HEK293 (cell line): ENCODE data around the gene TSEN54.

Source experiments
- ATF2 ChIP-seq: fragments of 450-650 bp; formaldehyde crosslinking; IDR thresholded peaks from 2 replicates; pipeline ENCODE4 v1.5.1; 2016; ENCODE audit warnings: missing biosample characterization, missing genetic modification characterization, low read depth
- FEZF1 ChIP-seq: fragments of 450-650 bp; formaldehyde crosslinking; IDR thresholded peaks from 2 replicates; pipeline ENCODE4 v1.5.1; 2016; ENCODE audit warnings: missing biosample characterization, missing genetic modification characterization
- KLF10 ChIP-seq: fragments of 450-650 bp; IDR thresholded peaks from 2 replicates; pipeline ENCODE4 v1.5.1; 2018; ENCODE audit warnings: missing biosample characterization, mild to moderate bottlenecking, missing genetic modification characterization
- KLF9 ChIP-seq: fragments of 450-650 bp; formaldehyde crosslinking; IDR thresholded peaks from 2 replicates; pipeline ENCODE4 v1.5.1; 2016; ENCODE audit warnings: missing biosample characterization, missing genetic modification characterization, low read depth
- SALL2 ChIP-seq: fragments of 450-650 bp; formaldehyde crosslinking; IDR thresholded peaks from 2 replicates; pipeline ENCODE4 v1.5.0; 2017; ENCODE audit warnings: missing biosample characterization, mild to moderate bottlenecking, missing genetic modification characterization, borderline replicate concordance
- SETDB1 ChIP-seq: IDR thresholded peaks from one replicate; pipeline ENCODE4 v1.6.1; 2017; ENCODE audit warnings: mild to moderate bottlenecking, low read length, moderate library complexity, mixed read lengths; ENCODE audit not compliant: insufficient read length
- SP2 ChIP-seq: fragments of 450-650 bp; formaldehyde crosslinking; IDR thresholded peaks from 2 replicates; pipeline ENCODE4 v1.5.1; 2016; ENCODE audit warnings: missing biosample characterization, missing genetic modification characterization
- SP3 ChIP-seq: fragments of 450-650 bp; formaldehyde crosslinking; IDR thresholded peaks from 2 replicates; pipeline ENCODE4 v1.5.1; 2016; ENCODE audit warnings: missing biosample characterization, missing genetic modification characterization
- SP7 ChIP-seq: fragments of 450-650 bp; formaldehyde crosslinking; IDR thresholded peaks from 2 replicates; pipeline ENCODE4 v1.5.1; 2016; ENCODE audit warnings: missing biosample characterization, missing genetic modification characterization
- ZBTB10 ChIP-seq: fragments of 450-650 bp; formaldehyde crosslinking; IDR thresholded peaks from 2 replicates; pipeline ENCODE4 v1.5.1; 2016; ENCODE audit warnings: missing biosample characterization, missing genetic modification characterization
- ZBTB17 ChIP-seq: fragments of 450-650 bp; formaldehyde crosslinking; IDR thresholded peaks from 2 replicates; pipeline ENCODE4 v1.5.1; 2016; ENCODE audit warnings: missing biosample characterization, missing genetic modification characterization
- ZBTB48 ChIP-seq: fragments of 450-650 bp; formaldehyde crosslinking; IDR thresholded peaks from 2 replicates; pipeline ENCODE4 v1.5.1; 2016; ENCODE audit warnings: missing biosample characterization, missing genetic modification characterization
- ZBTB6 ChIP-seq: fragments of 450-650 bp; formaldehyde crosslinking; IDR thresholded peaks from 2 replicates; pipeline ENCODE4 v1.5.1; 2017; ENCODE audit warnings: missing biosample characterization, missing genetic modification characterization
- ZBTB8A ChIP-seq: fragments of 450-650 bp; formaldehyde crosslinking; IDR thresholded peaks from 2 replicates; pipeline ENCODE4 v1.5.1; 2016; ENCODE audit warnings: missing biosample characterization, missing genetic modification characterization
- ZEB2 ChIP-seq: fragments of 450-650 bp; formaldehyde crosslinking; IDR thresholded peaks from 2 replicates; pipeline ENCODE4 v1.5.1; 2016; ENCODE audit warnings: missing biosample characterization, missing genetic modification characterization
- ZFP37 ChIP-seq: fragments of 450-650 bp; formaldehyde crosslinking; IDR thresholded peaks from 2 replicates; pipeline ENCODE4 v1.5.1; 2016; ENCODE audit warnings: missing biosample characterization, missing genetic modification characterization
- ZNF19 ChIP-seq: fragments of 450-650 bp; formaldehyde crosslinking; IDR thresholded peaks from 2 replicates; pipeline ENCODE4; 2016; ENCODE audit warnings: missing biosample characterization, missing genetic modification characterization, low read depth
- ZNF24 ChIP-seq: fragments of 450-650 bp; formaldehyde crosslinking; IDR thresholded peaks from 2 replicates; pipeline ENCODE4 v1.5.1; 2016; ENCODE audit warnings: missing biosample characterization, missing genetic modification characterization
- ZNF433 ChIP-seq: fragments of 450-650 bp; formaldehyde crosslinking; IDR thresholded peaks from 2 replicates; pipeline ENCODE4 v1.5.1; 2016; ENCODE audit warnings: missing biosample characterization, missing genetic modification characterization, low read depth
- ZNF473 ChIP-seq: fragments of 450-650 bp; formaldehyde crosslinking; IDR thresholded peaks from 2 replicates; pipeline ENCODE4 v1.5.1; 2017; ENCODE audit warnings: missing biosample characterization, missing genetic modification characterization
- ZNF488 ChIP-seq: fragments of 450-650 bp; formaldehyde crosslinking; IDR thresholded peaks from 2 replicates; pipeline ENCODE4 v1.5.1; 2016; ENCODE audit warnings: missing biosample characterization, missing genetic modification characterization
- ZNF501 ChIP-seq: fragments of 450-650 bp; formaldehyde crosslinking; IDR thresholded peaks from 2 replicates; pipeline ENCODE4 v1.5.1; 2016; ENCODE audit warnings: missing biosample characterization, missing genetic modification characterization
- ZNF529 ChIP-seq: fragments of 450-650 bp; formaldehyde crosslinking; IDR thresholded peaks from 2 replicates; pipeline ENCODE4 v1.5.1; 2017; ENCODE audit warnings: missing genetic modification characterization, missing biosample characterization; ENCODE audit not compliant: insufficient replicate concordance
- ZNF548 ChIP-seq: fragments of 450-650 bp; formaldehyde crosslinking; IDR thresholded peaks from 2 replicates; pipeline ENCODE4 v1.5.1; 2016; ENCODE audit warnings: missing biosample characterization, missing genetic modification characterization
- ZNF561 ChIP-seq: fragments of 450-650 bp; IDR thresholded peaks from 2 replicates; pipeline ENCODE4 v1.5.1; 2018; ENCODE audit warnings: missing biosample characterization, missing genetic modification characterization, borderline replicate concordance
- ZNF571 ChIP-seq: fragments of 450-650 bp; formaldehyde crosslinking; IDR thresholded peaks from 2 replicates; pipeline ENCODE4 v1.5.0; 2017; ENCODE audit warnings: missing biosample characterization, missing genetic modification characterization
- ZNF654 ChIP-seq: fragments of 450-650 bp; formaldehyde crosslinking; IDR thresholded peaks from 2 replicates; pipeline ENCODE4 v1.5.1; 2016; ENCODE audit warnings: low read depth, missing biosample characterization, missing genetic modification characterization
- ZNF658 ChIP-seq: fragments of 450-650 bp; formaldehyde crosslinking; IDR thresholded peaks from 2 replicates; pipeline ENCODE4; 2016; ENCODE audit warnings: missing biosample characterization, missing genetic modification characterization
- ZNF660 ChIP-seq: fragments of 450-650 bp; IDR thresholded peaks from 2 replicates; pipeline ENCODE4 v1.5.1; 2018; ENCODE audit warnings: missing biosample characterization, mild to moderate bottlenecking, missing genetic modification characterization
- ZSCAN16 ChIP-seq: fragments of 450-650 bp; formaldehyde crosslinking; IDR thresholded peaks from 2 replicates; pipeline ENCODE4 v1.5.1; 2016; ENCODE audit warnings: missing biosample characterization, missing genetic modification characterization
- TF ChIP-seq, protein P1 (sequence below): fragments of 450-650 bp; formaldehyde crosslinking; IDR thresholded peaks from 2 replicates; pipeline ENCODE4 v1.5.1; 2017; ENCODE audit warnings: missing biosample characterization, missing genetic modification characterization
- TF ChIP-seq, protein P2 (sequence below): fragments of 450-650 bp; formaldehyde crosslinking; IDR thresholded peaks from 2 replicates; pipeline ENCODE4 v1.5.1; 2016; ENCODE audit warnings: missing biosample characterization, missing genetic modification characterization

Gene TSEN54

DNA sequence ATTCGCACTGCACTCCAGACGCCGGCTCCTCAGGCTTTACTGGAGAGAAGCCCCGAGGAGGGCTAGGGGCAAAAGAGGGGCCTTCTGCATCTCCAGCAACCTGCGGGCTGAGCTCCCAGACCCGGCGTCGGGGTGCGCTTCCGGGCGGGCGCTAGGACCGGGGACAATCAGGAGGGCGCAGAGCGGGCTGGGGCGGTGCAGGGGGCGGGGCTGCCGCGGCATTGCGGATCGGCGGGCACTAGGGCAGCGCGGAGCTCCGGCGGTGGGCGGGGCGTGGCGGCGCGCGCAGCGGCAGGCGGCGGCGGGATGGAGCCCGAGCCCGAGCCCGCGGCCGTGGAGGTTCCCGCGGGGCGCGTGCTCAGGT lies at the start of gene TSEN54 (continued):
- 0 out of 2 replicates have a peak, but pooled peaks have one; percentile 12 for TF ChIP-seq ZNF24
- no peak for TF ChIP-seq SALL2 (tag by site-specific recombination)
- TF ChIP-seq FEZF1 (tag by site-specific recombination) = no peak
- TF ChIP-seq SP2 = peak; percentile 74
- no peak for TF ChIP-seq ZNF658
- TF ChIP-seq KLF9 (tag by site-specific recombination) = peak; percentile 89
- no peak for TF ChIP-seq ZNF654 (tag by site-specific recombination)
- TF ChIP-seq ZBTB10 = peak; percentile 4; the same call in 1 of the 2 replicates
- TF ChIP-seq KLF10 (tag by site-specific recombination) = peak; percentile 72; the same call in 1 of the 2 replicates
- TF ChIP-seq, protein P1, sequence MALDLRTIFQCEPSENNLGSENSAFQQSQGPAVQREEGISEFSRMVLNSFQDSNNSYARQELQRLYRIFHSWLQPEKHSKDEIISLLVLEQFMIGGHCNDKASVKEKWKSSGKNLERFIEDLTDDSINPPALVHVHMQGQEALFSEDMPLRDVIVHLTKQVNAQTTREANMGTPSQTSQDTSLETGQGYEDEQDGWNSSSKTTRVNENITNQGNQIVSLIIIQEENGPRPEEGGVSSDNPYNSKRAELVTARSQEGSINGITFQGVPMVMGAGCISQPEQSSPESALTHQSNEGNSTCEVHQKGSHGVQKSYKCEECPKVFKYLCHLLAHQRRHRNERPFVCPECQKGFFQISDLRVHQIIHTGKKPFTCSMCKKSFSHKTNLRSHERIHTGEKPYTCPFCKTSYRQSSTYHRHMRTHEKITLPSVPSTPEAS (tag by site-specific recombination) = no peak
- TF ChIP-seq ZEB2 (tag by site-specific recombination) = peak; percentile 12
- TF ChIP-seq SETDB1 = no peak
- TF ChIP-seq ZNF433 (tag by site-specific recombination) = no peak
- peak; percentile 93; the same call in 1 of the 2 replicates for TF ChIP-seq ZNF561 (tag by site-specific recombination)
- peak; percentile 86 for TF ChIP-seq SP3 (tag by site-specific recombination)
- 0 out of 2 replicates have a peak, but pooled peaks have one; percentile 10 for TF ChIP-seq ZNF501 (tag by site-specific recombination)
- no peak for TF ChIP-seq ZNF19 (tag by site-specific recombination)
- TF ChIP-seq, protein P2, sequence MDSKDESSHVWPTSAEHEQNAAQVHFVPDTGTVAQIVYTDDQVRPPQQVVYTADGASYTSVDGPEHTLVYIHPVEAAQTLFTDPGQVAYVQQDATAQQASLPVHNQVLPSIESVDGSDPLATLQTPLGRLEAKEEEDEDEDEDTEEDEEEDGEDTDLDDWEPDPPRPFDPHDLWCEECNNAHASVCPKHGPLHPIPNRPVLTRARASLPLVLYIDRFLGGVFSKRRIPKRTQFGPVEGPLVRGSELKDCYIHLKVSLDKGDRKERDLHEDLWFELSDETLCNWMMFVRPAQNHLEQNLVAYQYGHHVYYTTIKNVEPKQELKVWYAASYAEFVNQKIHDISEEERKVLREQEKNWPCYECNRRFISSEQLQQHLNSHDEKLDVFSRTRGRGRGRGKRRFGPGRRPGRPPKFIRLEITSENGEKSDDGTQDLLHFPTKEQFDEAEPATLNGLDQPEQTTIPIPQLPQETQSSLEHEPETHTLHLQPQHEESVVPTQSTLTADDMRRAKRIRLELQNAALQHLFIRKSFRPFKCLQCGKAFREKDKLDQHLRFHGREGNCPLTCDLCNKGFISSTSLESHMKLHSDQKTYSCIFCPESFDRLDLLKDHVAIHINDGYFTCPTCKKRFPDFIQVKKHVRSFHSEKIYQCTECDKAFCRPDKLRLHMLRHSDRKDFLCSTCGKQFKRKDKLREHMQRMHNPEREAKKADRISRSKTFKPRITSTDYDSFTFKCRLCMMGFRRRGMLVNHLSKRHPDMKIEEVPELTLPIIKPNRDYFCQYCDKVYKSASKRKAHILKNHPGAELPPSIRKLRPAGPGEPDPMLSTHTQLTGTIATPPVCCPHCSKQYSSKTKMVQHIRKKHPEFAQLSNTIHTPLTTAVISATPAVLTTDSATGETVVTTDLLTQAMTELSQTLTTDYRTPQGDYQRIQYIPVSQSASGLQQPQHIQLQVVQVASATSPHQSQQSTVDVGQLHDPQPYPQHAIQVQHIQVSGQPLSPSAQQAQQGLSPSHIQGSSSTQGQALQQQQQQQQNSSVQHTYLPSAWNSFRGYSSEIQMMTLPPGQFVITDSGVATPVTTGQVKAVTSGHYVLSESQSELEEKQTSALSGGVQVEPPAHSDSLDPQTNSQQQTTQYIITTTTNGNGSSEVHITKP (tag by site-specific recombination) = peak; percentile 92
- no peak for TF ChIP-seq ZNF571 (tag by site-specific recombination)
- TF ChIP-seq ZNF529 = no peak
- peak; percentile 80; the same call in 1 of the 2 replicates for TF ChIP-seq ZBTB48
- TF ChIP-seq ZSCAN16 (tag by site-specific recombination) = no peak
- no peak for TF ChIP-seq ZNF488 (tag by site-specific recombination)
- peak; percentile 13; the same call in 1 of the 2 replicates for TF ChIP-seq SP7
- TF ChIP-seq ATF2 = no peak
- no peak for TF ChIP-seq ZNF548
- peak; percentile 62 for TF ChIP-seq ZNF660 (tag by site-specific recombination)
- TF ChIP-seq ZFP37 (tag by site-specific recombination) = no peak
- peak; percentile 45 for TF ChIP-seq ZBTB17 (tag by site-specific recombination)
- no peak for TF ChIP-seq ZBTB6 (tag by site-specific recombination)
- TF ChIP-seq ZBTB8A (tag by site-specific recombination) = no peak; the same call in none of the 2 replicates
- TF ChIP-seq ZNF473 = no peak
